Ramos (cell line): ENCODE results near the gene AOPEP.

ENCODE experiments used
- in situ Hi-C: fragments of 300-500 bp; cut with MboI; formaldehyde crosslinking; loops from one replicate; pipeline ENCODE4 v1.14.3; 2022; ENCODE audit warnings: low sequenced_read_pairs; ENCODE audit not compliant: unreplicated experiment

The AOPEP gene

DNA sequence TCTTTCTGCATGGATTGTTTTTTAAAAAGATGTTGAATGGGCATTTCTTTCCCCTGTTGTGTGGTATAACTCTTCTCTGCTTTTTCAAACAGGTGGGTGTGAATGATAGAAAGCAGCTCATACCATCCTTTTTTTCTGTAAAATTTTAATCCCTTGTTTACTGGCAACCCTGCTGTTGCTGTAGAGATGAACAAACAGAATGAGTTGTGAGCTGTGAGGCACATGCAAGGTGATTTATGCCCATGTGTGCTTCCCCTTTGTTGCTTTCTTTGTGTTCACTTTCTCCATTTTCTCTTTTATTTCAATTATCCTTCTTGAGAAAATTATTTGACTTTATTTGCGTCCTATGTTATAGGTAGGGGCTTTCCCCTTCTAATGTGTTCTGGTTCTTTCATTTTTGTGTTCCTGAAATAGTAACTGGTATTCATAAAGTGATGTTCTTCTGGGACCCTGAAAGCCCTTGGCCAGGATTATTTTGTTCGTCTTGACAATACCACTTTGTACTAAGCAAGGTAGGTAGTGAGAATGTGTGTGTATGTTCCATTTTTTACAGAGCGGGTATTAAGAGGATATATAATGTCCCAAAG is 79.9 kb downstream of the AOPEP start:
- in situ Hi-C loops: no loop called here

DNA sequence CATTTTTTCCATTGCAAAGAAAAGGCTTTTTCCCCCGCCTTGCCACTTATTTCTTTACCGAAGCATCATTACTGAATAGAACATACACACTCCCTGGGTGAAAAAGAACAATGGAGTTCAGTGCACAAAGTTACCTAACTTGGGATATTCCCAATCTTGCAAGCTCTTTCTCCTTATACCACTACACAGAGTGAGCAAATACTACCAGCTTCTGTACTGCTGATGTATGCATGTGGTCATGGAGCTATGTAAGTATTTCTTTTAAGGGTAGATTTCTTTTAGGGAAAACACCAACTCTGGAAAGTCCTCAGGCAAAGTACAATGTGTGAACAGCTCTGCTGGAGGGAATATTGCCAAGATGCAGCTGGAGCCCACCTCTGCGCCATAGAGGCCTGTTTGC is 81.1 kb downstream of the AOPEP start:
- in situ Hi-C loops: no loop called here

DNA sequence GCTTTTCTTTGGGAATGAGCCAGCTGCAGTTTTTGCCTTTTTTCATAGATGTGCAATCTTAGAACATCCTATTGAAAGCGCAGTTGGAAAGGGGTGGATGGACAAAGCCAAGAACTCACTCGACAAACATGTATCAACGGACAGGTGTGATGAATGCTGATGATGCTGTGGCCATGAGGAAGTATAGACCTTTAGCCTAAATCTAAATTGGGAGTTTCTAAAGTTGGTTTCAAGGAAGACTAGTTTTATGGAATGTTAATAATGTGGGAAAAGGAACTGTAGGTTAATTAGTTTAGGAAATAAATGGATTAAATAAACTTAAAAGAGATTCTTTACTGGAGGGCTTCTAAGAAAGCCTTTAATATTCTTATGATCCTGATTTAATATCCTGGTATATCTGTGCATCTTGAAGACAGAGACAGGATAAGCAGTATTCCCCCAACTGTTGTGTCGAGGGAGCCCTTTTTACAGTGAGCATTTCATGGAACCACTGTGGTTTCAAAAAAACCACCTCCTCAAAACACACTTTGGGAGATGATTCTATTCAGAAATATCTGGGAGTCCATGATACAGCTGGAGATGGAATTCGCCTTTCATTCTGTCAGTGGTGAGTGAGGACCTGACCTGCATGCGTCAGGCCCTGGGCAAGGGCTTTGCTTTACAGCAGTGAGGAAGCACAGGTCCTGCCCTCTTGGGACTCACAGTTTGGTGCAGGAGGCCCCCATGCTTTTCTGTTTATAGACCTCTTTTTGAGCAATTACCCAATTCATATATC is 82.6 kb downstream of the AOPEP start:
- in situ Hi-C loops: no loop called here

DNA sequence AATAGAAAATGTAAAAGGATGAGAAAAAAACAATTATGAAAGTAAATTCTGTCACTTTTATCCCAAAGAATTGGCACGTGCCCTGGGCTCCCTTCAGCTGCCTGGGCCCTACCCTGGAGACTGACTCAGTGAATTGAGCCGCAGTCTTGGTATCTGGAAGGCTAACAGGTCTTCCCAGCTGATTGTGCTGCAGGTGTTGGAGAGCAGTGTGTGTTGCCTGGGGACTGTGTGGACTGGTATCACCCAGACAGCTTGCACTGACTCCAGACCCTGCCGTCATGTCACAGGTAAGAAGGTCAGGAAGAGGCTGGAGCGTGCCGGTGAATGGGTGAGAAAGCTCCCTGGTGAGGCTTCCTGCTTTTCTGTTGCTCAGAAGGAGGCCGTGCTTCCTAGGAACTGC is 83.3 kb downstream of the AOPEP start:
- in situ Hi-C loops: no loop called here

DNA sequence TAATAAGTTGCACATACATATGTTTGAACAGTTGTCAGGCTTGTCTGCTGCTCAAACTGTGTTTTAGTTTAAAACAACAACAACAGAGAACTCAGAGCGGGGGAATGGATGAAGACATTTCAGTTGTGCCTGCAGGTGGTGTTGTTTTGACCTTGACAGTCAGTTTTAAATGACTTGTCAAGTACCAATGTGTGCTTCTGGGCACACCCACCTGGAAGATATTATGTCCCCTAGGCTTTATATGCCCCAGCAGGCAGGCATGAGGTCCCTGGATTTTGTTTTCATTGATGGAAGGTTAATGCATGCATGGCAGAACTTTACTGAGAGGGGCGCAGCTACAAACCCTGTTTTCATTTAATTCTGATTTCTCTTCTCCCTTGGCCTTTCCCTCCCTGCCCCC is 84.6 kb downstream of the AOPEP start:
- in situ Hi-C loops: no loop called here

DNA sequence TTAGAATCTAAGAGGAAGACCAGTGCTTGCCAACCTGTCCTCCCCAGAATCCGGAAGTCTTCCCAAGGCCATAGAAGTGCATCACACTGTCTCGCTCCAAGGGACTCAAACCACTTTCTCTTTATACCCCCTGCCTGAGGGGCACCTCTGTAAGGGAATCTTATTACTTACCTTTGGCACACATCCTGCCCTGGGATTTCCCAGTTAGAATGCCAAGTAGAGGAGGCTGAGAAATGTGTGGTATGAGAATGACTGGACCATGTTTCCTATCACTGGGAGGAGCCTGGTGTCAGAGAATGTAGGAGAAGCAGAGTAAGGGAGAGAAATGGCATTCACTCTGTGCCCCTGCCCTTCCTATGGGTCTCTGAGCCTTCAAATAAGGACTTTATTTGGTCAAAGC is 85.8 kb downstream of the AOPEP start:
- in situ Hi-C loops: no loop called here

DNA sequence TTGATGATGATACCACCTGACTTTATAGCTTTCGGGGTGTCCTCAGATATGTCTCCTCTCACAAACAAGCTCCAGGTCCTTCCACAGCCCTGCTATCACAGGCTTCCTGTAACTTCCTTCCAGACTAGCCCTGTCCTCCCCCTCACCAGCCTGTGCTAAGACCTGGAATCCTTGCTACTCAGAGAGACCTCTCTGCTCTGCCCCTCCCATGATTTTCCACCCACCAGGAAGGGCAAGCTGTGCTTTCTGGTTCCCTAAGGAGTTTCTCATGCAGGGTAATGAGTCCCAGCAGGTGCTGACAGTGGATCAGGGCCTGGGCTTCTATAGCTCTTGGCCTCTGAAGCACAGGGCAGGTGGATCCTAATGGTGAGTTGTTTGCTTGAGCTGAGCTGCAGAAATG is 86.9 kb downstream of the AOPEP start:
- in situ Hi-C loops: no loop called here

DNA sequence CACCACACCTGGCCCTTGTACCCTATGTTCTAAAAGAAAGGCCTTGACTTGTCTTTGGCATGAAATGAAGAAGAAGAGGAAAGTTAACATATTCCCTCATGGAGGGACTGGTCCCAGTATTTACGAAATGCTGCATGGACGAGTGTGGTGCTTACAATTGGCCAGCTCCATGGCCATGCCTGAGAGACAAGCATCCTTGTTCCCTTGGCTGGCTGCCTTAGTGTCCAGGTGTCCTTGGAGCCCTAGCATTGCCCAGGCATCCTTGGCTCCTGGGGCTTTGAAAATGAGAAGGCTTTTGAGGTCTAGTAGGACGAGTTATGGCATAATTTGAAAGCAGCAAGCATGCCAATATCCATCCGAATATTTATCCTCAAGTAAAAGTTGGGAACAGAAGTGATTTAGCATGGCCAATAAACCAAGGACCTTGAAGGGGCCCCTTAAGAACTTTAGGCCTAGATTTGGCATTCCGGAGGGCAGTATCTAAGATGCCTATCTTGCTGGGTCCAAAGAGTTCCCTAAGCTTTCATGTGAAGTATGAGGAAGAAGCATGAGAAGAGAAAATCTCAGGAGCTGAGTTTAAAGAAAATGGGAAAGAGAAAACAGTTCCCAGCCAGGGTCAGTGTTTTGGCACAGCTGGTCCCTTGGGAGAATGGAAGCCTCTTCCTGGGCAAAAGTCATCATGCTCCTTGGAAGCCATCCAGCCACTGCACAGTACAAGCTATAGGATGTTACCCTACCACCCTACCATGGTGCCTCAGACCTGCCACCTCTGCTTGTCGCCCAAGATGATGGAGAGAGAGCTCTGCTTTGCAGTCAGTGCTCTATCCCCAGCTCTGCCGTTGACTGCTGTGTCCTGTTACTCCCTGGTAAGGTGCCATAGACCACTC is 91.0 kb downstream of the AOPEP start:
- in situ Hi-C loops: no loop called here

DNA sequence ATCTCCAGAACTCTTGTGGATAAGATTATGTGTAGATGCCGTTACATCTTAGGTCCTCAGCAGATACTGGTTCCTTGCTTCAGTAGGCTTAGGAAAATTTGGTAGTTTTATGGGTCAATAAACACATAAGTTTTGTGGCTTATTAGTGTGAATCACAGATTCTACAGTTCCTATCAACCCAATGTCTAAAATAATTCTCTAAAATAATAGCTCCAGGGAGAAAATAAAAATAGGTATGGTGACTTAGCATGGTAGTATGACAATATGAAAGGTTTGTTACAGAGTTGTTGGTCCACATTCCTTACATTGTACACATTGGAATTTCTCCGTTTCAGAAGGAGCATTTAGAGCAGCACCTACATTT is 91.7 kb downstream of the AOPEP start:
- in situ Hi-C loops: no loop called here

DNA sequence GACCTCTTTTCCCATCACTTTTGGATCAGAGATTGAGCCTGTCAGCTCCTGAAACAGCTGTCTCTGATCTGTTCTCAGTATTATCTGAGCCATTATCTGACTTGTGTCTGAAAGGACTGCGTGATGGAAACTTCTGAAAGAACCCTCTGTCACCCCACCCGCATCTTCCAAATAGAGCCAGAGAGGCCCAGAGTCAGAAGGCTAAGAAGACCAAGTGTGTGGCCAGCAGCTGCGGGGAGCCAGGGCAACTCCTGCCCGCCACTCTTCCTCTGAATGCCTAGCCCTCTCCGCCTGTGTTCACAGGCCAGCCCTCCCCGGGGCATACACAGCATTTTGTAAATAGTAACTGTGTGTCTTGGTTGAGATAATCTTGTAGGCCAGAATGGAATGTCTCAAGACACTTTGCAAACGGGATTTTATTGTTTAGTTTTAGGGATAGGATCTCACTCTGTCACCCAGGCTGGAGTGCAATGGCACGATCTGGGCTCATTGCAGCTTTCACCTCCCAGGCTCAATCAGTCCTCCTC is 92.7 kb downstream of the AOPEP start:
- in situ Hi-C loops: no loop called here

DNA sequence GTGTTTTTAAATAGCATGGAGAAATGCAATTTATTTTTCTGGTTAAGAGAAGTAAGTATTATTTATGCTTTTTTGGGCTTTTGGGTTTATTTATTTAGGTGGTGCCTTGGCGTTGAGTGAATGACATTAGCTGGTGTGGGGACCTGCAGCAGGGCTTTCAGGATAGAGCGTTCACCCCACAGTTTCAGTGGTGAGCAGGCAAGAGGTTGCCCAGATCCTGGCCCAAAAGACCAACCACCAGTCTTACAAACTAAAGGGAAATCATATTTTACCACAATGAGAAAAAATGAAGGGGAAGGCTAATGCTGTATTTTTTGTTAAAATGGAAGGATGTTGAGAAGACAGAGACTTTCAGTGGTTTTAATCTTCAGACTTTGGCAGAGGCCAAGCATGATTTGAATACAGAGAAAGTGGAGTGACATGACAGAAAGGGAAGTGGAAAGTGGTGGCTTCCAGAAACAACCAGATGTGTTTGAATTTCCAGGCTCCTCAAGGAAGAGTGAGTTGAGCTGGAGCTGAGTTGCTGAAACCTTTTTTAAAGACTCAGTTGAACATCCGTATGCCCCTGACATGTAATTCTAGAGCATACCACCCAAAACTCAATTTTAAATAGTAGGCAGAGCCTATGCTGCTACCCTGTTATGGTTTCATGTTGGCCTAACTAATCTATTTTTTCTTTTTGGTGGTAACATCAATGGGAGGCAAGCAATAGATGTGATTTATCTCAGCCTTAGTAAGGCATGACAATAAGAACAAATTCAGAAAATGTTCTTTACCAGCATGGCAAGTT is 94.8 kb downstream of the AOPEP start:
- in situ Hi-C loops: no loop called here

DNA sequence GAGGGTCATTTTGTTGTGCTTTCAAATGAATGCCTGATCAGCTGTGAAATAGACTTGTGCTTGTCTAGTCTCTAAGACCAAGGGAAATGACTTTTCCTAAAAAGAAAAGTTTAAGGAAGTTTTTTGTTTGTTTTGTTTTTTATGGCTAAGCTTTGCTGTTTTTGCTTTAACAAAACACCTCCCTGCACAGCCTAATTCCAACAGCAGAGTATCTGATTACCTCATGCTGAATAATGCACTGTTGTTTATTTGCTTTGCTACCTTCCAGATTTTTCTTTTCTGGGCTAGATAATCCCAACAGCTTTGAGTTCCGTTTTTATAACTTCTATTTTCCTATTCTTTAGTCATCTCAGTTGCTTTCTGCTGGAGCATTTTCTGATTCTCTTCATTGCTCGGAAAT is 95.8 kb downstream of the AOPEP start:
- in situ Hi-C loops: no loop called here

DNA sequence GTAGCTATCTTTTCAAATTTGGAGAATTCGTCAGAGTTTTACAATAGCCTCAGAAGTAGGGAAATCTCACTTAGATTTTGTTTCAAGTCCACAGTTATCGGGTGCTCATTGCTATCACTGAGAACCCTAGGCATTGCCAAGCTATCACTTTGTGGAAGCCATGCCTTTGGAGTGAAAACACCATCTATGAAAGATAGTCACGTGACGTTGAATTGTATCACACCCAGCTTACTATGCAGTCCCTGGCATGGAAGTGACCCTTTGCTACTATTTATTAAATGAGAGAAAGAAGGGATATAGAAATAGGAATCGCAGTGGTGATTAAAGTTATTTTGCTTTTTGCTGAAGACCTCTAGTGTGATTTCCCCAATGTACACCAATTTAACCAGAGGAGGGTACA is 97.2 kb downstream of the AOPEP start:
- in situ Hi-C loops: no loop called here

DNA sequence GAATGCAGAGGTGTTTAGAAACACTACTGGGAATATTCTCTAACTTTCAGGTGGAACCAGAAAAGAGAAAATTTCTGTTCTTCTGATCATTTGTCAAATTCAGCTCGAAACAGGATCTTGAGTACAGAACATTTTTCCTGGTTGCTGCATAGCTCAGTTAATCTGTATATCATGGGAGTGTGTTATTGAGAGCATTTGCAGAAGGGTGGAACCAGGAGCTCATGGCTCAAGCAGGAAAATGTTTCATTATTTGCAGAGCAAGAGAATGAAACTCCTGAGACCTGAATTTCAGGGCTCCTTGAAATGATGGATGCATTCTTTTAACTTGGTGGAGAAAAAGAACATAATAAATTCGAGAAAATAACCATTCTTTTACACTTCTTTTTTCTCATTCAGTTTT is 97.9 kb downstream of the AOPEP start:
- in situ Hi-C loops: no loop called here

DNA sequence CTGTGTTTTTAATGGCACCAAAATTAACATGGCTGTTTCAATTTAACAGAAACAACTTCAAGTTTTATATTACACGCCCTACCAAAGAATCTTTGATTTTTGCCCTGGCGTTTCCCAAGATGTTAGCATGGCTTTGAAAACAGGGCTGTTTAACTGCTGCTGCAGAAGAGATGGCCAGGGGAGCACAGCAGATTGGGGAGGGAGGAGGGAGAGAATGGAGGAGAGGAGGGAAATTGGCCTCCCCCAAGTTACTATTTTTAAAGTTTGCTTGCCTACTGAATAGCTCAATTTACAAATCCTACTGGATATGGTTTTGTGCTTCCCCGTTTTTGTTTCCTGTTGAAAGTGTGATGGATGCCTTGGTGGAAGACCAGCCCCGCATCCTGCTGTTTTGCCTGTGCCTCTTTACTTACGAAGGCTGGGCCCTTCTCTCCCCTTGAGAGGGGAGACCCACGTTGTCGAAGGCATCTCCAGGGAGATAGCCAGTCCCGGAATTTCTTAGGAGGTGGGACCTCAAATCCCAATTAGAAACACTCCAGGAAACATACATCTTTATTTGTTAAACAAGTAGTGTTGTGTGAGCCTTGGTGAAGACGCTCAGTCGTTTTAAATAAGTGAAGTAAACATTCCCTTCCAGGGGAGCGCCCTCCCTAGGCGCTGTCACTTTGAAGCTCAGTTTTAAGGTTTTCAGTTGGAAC is 98.6 kb downstream of the AOPEP start:
- in situ Hi-C loops: no loop called here

DNA sequence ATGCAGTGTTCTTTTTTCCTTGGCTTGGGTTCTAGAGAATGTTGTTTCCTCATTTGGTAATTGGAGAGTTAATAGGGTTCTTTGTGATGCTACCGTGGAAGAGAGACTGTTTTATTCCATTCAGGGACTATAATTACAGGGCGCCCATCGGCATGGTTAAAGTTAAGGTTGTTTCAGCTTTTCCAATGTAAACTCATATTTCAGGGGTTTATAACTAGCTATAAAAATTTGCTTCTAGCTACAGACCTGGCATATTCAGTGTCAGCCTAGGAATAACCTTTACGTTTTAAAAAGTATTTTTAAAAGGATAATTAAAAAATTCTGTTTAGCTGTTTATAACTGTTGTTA is 99.1 kb downstream of the AOPEP start:
- in situ Hi-C loops: no loop called here

DNA sequence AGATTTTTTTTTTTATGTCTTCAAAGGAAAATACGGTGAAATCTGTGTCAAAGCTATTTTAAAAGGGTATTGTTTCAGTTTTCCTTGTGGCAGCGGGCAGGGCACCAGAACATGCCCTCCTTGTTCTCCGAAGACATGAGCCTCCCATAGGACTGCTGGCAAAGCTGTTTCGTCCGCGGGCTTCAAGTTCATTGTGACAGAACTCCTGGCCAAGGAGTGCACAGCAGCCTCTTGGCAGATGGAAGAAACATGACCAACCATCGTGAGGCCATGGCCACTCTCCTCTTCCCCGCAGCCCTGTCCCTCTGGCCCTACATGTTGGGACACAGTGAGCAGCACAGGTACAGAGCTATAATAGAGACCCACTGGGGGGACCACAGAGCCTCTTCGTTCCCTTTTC is 99.5 kb downstream of the AOPEP start:
- in situ Hi-C loops: no loop called here

DNA sequence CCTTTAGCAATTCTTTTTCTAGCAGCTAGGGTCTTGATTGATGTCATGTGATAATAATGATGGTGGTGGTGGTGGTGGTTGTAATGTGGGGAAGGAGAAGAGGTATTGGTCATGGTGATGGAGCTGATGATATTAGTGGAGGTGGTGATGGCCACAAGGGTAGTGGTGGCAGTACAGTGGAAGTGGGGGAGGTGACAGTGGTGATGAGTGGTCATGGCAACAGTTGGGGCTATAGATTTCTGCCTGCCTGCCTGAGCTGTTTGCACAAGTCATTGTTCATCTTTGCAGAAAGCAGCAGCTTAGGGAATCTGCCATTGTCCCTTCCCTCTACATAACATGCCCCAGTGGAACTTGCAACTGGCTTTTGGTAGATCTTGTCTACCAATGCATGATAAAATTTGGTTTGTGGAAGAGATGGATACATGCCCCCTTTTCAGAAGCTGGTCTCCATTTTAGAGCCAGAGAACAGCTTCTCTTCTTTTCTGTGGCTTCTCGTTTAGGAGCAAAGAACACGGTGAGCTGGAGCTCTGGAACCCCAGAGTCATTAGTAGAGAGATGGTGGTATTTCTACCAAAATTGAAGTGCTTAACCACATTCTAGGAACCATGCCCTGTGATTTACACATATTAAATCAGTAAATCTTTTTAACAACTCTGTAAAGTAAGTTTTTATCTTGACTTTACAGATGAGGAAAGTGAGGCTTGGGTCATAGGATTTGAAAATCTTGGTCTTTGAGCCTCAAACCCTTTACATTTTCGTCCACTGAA is 100.3 kb downstream of the AOPEP start:
- in situ Hi-C loops: no loop called here
